Endodermal cell (in vitro differentiated cells): Measurements from ENCODE around the gene SHQ1. TPM values are rescaled to one million over a fixed set of nuclear protein-coding genes. Genes with fewer than 3 reads are reported as not detected.

Source experiments
- DNase-seq: peaks from one replicate; pipeline ENCODE4 v3.0.0-alpha.2; 2017
- H3K27ac ChIP-seq: 2 replicates; pipeline ENCODE4 v1.5.1; 2013; ENCODE audit warnings: mild to moderate bottlenecking, low read depth, low read length, moderate library complexity
- H3K27me3 ChIP-seq: 2 replicates; pipeline ENCODE4 v1.6.1; 2013; ENCODE audit warnings: mild to moderate bottlenecking, low read length, moderate library complexity; ENCODE audit not compliant: insufficient read depth, control insufficient read depth, poor library complexity, severe bottlenecking
- H3K36me3 ChIP-seq: 2 replicates; pipeline ENCODE4 v1.7.0; 2013; ENCODE audit warnings: mild to moderate bottlenecking, low read length, moderate library complexity; ENCODE audit not compliant: control insufficient read depth, insufficient read depth
- H3K4me1 ChIP-seq: one replicate; pipeline ENCODE4 v1.7.0; 2013; ENCODE audit warnings: low read length; ENCODE audit not compliant: control insufficient read depth, insufficient read depth
- H3K4me3 ChIP-seq: 2 replicates; pipeline ENCODE4 v1.5.1; 2013; ENCODE audit warnings: mild to moderate bottlenecking, low read length, moderate library complexity
- H3K9ac ChIP-seq: 2 replicates; pipeline ENCODE4 v1.6.1; 2013; ENCODE audit warnings: mild to moderate bottlenecking, low read length, moderate library complexity; ENCODE audit not compliant: poor library complexity, severe bottlenecking; ENCODE audit errors: extremely low read depth
- H3K9me3 ChIP-seq: 2 replicates; pipeline ENCODE4 v1.6.1; 2013; ENCODE audit warnings: mild to moderate bottlenecking, low read length, moderate library complexity; ENCODE audit not compliant: control insufficient read depth
- H3K27ac Mint-ChIP-seq: 2 replicates; pipeline ENCODE4 v1.8.0; 2020; ENCODE audit warnings: mixed read lengths
- H3K27me3 Mint-ChIP-seq: 2 replicates; pipeline ENCODE4 v1.8.0; 2021; ENCODE audit warnings: mild to moderate bottlenecking, mixed read lengths; ENCODE audit not compliant: insufficient read depth
- H3K36me3 Mint-ChIP-seq: 2 replicates; pipeline ENCODE4 v1.8.0; 2020; ENCODE audit warnings: low read depth, mixed read lengths
- H3K4me1 Mint-ChIP-seq: 2 replicates; pipeline ENCODE4 v1.8.0; 2020; ENCODE audit warnings: mixed read lengths
- H3K4me3 Mint-ChIP-seq: 2 replicates; pipeline ENCODE4 v1.8.0; 2020; ENCODE audit warnings: mild to moderate bottlenecking, moderate library complexity, mixed read lengths
- H3K9me3 Mint-ChIP-seq: 2 replicates; pipeline ENCODE4 v1.8.0; 2020; ENCODE audit warnings: mild to moderate bottlenecking, mixed read lengths
- CTCF ChIP-seq: fragments of 200-600 bp; sonication (generic); conservative IDR thresholded peaks from 2 replicates; pipeline ENCODE4 v1.5.0; 2021; ENCODE audit warnings: antibody characterized with exemption, mild to moderate bottlenecking
- WGBS, 2 experiments: methylation state at CpG; one replicate each; pipeline versions ENCODE4 v1.1.5 to v1.1.7; 2013; ENCODE audit warnings: missing lambda C conversion rate in 2 of 2, mixed read lengths in 1 of 2; ENCODE audit not compliant: insufficient coverage in 1 of 2, insufficient read length in 1 of 2; 5-methylcytosine and 5-hydroxymethylcytosine counted together
- total RNA-seq, 2 donors: library from RNA; stranded (reverse); fragmentation: NEBNext Ultra II Directional in 1 of 2; extraction: Animal tissue kit (Norgen Biotek cat#: 25700) in 1 of 2; gene quantifications; 2 replicates in 1 of 2; 3 replicates in 1 of 2; pipeline ENCODE4 v1.2.1, GENCODE V29; 2021

Gene SHQ1
- total RNA-seq, 2 donors from 2014 or later, result 28.2 to 28.4 TPM

DNA sequence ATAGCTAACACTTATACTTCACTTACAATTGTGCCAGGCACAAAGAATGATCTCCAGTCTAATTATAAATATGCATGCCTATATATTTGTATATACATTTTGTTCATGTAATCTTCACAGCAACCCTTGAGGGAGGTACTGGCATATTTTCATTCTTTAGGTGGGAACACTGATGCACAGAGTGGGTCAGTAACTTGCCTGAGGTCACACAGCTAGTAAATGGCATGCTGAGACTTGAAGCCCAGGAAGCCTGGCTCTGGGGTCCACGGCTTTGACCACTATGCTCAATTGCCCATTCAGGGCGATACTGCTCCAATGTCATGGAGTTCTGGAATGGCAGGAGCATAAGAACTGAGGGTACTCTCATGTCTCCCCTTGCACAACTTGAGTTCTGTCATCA, 139.8 kb downstream of the SHQ1 start:
- peaks cover 13% of the 10 kb centered on the region for H3K9me3 Mint-ChIP-seq
- no peaks in the 10 kb centered on the region for H3K9me3 ChIP-seq
- no peak overlapping the region for H3K27ac Mint-ChIP-seq
- no peak overlapping the region for H3K4me3 ChIP-seq
- no peak overlapping the region for H3K27ac ChIP-seq
- no peaks in the 10 kb centered on the region for H3K27me3 ChIP-seq
- H3K9ac ChIP-seq, result no peak overlapping the region
- no peaks in the 10 kb centered on the region for H3K4me1 ChIP-seq
- H3K27me3 Mint-ChIP-seq, result no peaks in the 10 kb centered on the region
- DNase-seq, result no peak
- no peaks in the 10 kb centered on the region for H3K36me3 ChIP-seq
- no peaks in the 10 kb centered on the region for H3K36me3 Mint-ChIP-seq
- no peaks in the 10 kb centered on the region for H3K4me1 Mint-ChIP-seq
- TF ChIP-seq CTCF, result no peak
- WGBS, 2 experiments, result 90 to 91% methylated on average over 2 of the region's 2 CpGs
- no peak overlapping the region for H3K4me3 Mint-ChIP-seq

- H3K4me1 ChIP-seq, result peaks cover 4% of the 10 kb centered on the region
- no peak overlapping the region for H3K9ac ChIP-seq
- no peak for TF ChIP-seq CTCF
- no peaks in the 10 kb centered on the region for H3K36me3 ChIP-seq
- Mint-ChIP-seq H3K36me3 (no peaks in the 10 kb centered on the region), H3K9me3 (no peaks in the 10 kb centered on the region), H3K4me1 (peaks cover 17% of the 10 kb centered on the region), H3K27me3 (no peaks in the 10 kb centered on the region), H3K27ac (no peak overlapping the region), H3K4me3 (no peak overlapping the region)
- WGBS, 2 experiments, result 91 to 93% methylated on average over 1 to 4 of the region's 4 CpGs
- no peak for DNase-seq
- H3K27ac ChIP-seq, result no peak overlapping the region
- no peaks in the 10 kb centered on the region for H3K9me3 ChIP-seq
- no peaks in the 10 kb centered on the region for H3K27me3 ChIP-seq
- H3K4me3 ChIP-seq, result no peak overlapping the region
Measured at GRCh38 chr3:72702997-72703396, 145.2 kb downstream of the SHQ1 start.

- no peak for TF ChIP-seq CTCF
- H3K9ac ChIP-seq, result no peak overlapping the region
- H3K4me3 ChIP-seq, result no peak overlapping the region
- 95 to 100% methylated on average over 1 to 7 of the region's 7 CpGs for WGBS, 2 experiments
- H3K27me3 ChIP-seq, result no peaks in the 10 kb centered on the region
- Mint-ChIP-seq H3K36me3 (no peaks in the 10 kb centered on the region), H3K27ac (no peak overlapping the region), H3K27me3 (no peaks in the 10 kb centered on the region), H3K9me3 (no peaks in the 10 kb centered on the region), H3K4me1 (peaks cover 22% of the 10 kb centered on the region), H3K4me3 (no peak overlapping the region)
- H3K36me3 ChIP-seq, result no peaks in the 10 kb centered on the region
- no peak for DNase-seq
- H3K9me3 ChIP-seq, result no peaks in the 10 kb centered on the region
- no peak overlapping the region for H3K27ac ChIP-seq
- peaks cover 10% of the 10 kb centered on the region for H3K4me1 ChIP-seq
Measured at GRCh38 chr3:72702390-72702789, 145.9 kb downstream of the SHQ1 start.
